ENCODE data around the gene MPV17. TPM values are rescaled to one million over a fixed set of nuclear protein-coding genes. Genes with fewer than 3 reads are reported as not detected.

Gene MPV17
- total and polyA plus RNA-seq, 9 donors = 47.0 to 169 (median 60.4) TPM

- Histone ChIP-seq H3K9me3 (no peaks in the 10 kb centered on the region), H3K36me3 (no peaks in the 10 kb centered on the region), H3K27ac (peak overlapping the region; percentile 75 to 82), H3K27me3 (no peaks in the 10 kb centered on the region), H3K4me1 (ENCODE audit: insufficient read depth) (peaks cover 12% of the 10 kb centered on the region), H3K4me3 (peak overlapping the region; percentile 85)
- WGBS, 3 donors = 0 to 2% (median 1%) methylated on average over 18 of the region's 18 CpGs
- no peak for DNase-seq
- intact Hi-C loops (cut with DNase I) = loop anchor here in 1 of 4 donors (10.0 kb wide), 1 partner anchor 55 kb away; the partner anchor contains the start of gene NRBP1
- TF ChIP-seq EP300 (IDR thresholded peaks at IDR 0.05) (no peak), POLR2A (IDR thresholded peaks at IDR 0.05) (no peak), CTCF (IDR thresholded peaks at IDR 0.05) (no peak)
These were observed 46.7 kb upstream of the MPV17 start for GRCh38 chr2:27369471-27370025.

GRCh38 chr2:27363933-27364332, 41.0 kb upstream of the MPV17 start:
- WGBS, 3 donors = 66 to 71% (median 66%) methylated on average over 2 of the region's 2 CpGs
- TF ChIP-seq EP300 (IDR thresholded peaks at IDR 0.05) = no peak
- TF ChIP-seq POLR2A (IDR thresholded peaks at IDR 0.05) = no peak
- no peak for TF ChIP-seq CTCF (IDR thresholded peaks at IDR 0.05)
- Histone ChIP-seq H3K27ac (no peak overlapping the region), H3K27me3 (no peaks in the 10 kb centered on the region), H3K4me1 (ENCODE audit: insufficient read depth) (peaks cover 6% of the 10 kb centered on the region), H3K4me3 (no peak overlapping the region), H3K9me3 (no peaks in the 10 kb centered on the region), H3K36me3 (no peaks in the 10 kb centered on the region)
- DNase-seq = no peak
- intact Hi-C loops (cut with DNase I) = no loop called here

DNA sequence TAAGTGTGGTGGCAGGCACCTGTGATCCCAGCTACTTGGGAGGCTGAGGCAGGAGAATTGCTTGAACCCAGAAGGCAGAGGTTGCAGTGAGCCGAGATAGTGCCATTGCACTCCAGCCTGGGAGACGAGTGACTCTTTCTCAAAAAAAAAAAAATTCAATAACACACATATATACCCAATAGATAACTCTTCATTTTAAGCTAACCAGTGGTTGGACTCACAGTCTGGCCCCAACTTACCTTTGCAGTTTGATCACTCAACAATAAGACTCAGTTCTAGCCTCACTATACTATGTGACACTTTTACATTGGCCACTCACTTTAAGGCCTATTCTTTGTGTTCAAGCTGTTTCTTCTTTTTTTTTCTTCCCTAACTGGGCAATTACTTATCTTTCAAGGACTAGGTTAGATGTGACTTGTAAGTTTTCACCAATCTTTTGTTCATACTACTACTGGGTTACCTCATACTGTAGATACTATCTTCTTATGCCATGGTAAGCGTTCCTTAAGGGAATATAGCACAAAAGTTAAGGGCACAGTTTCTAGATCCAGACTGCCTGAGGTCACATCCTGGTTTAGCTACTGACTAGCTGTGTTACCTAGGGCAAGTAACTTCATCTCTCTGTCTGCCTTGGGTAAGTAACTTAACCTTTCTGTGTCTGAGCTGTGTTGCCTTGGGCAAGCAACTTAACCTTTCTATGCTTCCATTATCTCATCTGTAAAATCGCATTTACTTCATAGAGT, 40.0 kb upstream of the MPV17 start:
- H3K27ac ChIP-seq = no peak overlapping the region
- H3K4me1 ChIP-seq (ENCODE audit: insufficient read depth) = peaks cover 2% of the 10 kb centered on the region
- no peaks in the 10 kb centered on the region for H3K27me3 ChIP-seq
- intact Hi-C loops (cut with DNase I) = no loop called here
- H3K36me3 ChIP-seq = no peaks in the 10 kb centered on the region
- no peak for DNase-seq
- WGBS, 3 donors = 80 to 87% (median 84%) methylated on average over 4 of the region's 4 CpGs
- no peak overlapping the region for H3K4me3 ChIP-seq
- H3K9me3 ChIP-seq = no peaks in the 10 kb centered on the region
- TF ChIP-seq CTCF (IDR thresholded peaks at IDR 0.05) = no peak
- TF ChIP-seq POLR2A (IDR thresholded peaks at IDR 0.05) = no peak
- TF ChIP-seq EP300 (IDR thresholded peaks at IDR 0.05) = no peak

DNA sequence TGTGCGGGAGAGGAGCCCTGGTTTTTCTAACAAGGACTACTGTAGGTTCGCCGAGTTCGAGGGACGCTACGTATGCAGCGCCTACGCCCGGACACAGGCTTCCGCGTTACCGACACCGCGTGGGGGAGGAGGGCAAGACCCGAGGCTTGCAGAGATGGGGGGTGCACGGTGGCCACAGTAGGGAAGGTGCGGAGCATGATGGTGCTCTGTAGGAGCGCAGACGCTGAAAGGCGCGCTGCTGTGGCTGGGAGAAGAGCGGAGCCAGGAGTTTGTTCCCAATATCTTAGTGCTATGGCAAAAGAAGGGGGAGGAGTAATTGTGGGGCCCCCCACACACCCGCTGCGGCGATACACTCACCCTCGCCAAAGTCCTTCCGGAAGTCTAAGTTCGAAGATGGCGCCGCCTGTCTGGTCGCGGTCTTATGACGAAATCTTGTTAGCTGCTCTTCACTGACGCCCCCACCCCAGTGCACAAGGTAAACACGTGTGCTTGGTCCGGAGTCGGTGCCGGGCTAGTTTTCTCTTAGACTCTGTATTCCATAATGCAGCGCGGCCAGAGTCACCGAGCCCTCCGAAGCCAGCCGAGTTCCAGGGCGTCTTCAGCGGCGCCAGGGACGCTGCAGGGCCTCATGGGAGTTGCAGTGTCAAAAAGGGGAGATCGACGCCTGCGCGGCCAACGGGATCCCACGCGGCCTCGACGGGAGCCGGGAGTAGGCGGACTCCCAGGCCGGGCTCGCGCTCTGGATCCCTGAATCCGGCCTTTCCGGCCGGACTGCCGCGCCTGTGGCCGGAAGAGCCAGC, 33.7 kb upstream of the MPV17 start, which contains the start of gene GTF3C2:
TSS of gene GTF3C2 (minus strand) at position 383 of the 800 bp plus-strand sequence. CDS start 13,210 bp downstream, outside the sequence.
- peak; percentile 92 to 97 (median 93) for DNase-seq
- no peaks in the 10 kb centered on the region for H3K9me3 ChIP-seq
- H3K36me3 ChIP-seq = no peaks in the 10 kb centered on the region
- peak within 1 kb of the TSS; percentile 18 to 71 for H3K27ac ChIP-seq
- TF ChIP-seq POLR2A (IDR thresholded peaks at IDR 0.05) (peak; percentile 38), EP300 (IDR thresholded peaks at IDR 0.05) (no peak), CTCF (IDR thresholded peaks at IDR 0.05) (peak in 1 of 3 donors; percentile 10)
- intact Hi-C loops (cut with DNase I) = no loop called here
- H3K4me3 ChIP-seq = peak within 1 kb of the TSS; percentile 89
- peaks cover 7% of the 10 kb centered on the region for H3K4me1 ChIP-seq (ENCODE audit: insufficient read depth)
- H3K27me3 ChIP-seq = no peaks in the 10 kb centered on the region
- 0 to 1% (median 0%) methylated on average over 67 of the region's 67 CpGs for WGBS, 3 donors

Data from ovary (tissue), 9 donors.